ENCODE results near the gene ZMAT2.
"Not testable (repeated sequence)": the region's sequence is repeated elsewhere in the genome, so short reads cannot be mapped to it uniquely, and the experiment has no call there.

ZMAT2 gene

GRCh38 chr5:140700177-140701144, at the start of gene ZMAT2:
TSS of gene ZMAT2 (plus strand) at chr5:140700447. CDS start at chr5:140700461, 14 bp downstream.
- peak; percentile 55 for DNase-seq (ENCODE audit: low spot score)

- no peak for DNase-seq (ENCODE audit: low spot score)
These were observed 41.4 kb upstream of the ZMAT2 start for GRCh38 chr5:140658870-140659269.

GRCh38 chr5:140660371-140660770, 39.9 kb upstream of the ZMAT2 start:
- not testable (repeated sequence) for DNase-seq (ENCODE audit: low spot score)

GRCh38 chr5:140664030-140664358, 36.3 kb upstream of the ZMAT2 start:
- no peak for DNase-seq (ENCODE audit: low spot score)

- DNase-seq (ENCODE audit: low spot score): peak; percentile 94
These were observed 35.7 kb upstream of the ZMAT2 start, which contains the start of gene WDR55 for GRCh38 chr5:140664359-140665119. TSS of gene WDR55 (plus strand) at chr5:140664904. CDS start at chr5:140664913, 9 bp downstream.

GRCh38 chr5:140671035-140671434, 29.2 kb upstream of the ZMAT2 start:
- DNase-seq (ENCODE audit: low spot score): not testable (repeated sequence)

GRCh38 chr5:140671472-140672125, 28.6 kb upstream of the ZMAT2 start:
- no peak for DNase-seq (ENCODE audit: low spot score)

- no peak for DNase-seq (ENCODE audit: low spot score)
These were observed 27.6 kb upstream of the ZMAT2 start for GRCh38 chr5:140672455-140673186.

GRCh38 chr5:140673187-140673976, 26.9 kb upstream of the ZMAT2 start, which contains the start of gene DND1:
TSS of gene DND1 (minus strand) at chr5:140673576. CDS start at chr5:140673542, 34 bp downstream.
- no peak for DNase-seq (ENCODE audit: low spot score)

- DNase-seq (ENCODE audit: low spot score): no peak
These were observed 26.0 kb upstream of the ZMAT2 start for GRCh38 chr5:140674211-140674610.

GRCh38 chr5:140674629-140675028, 25.6 kb upstream of the ZMAT2 start:
- DNase-seq (ENCODE audit: low spot score): no peak

GRCh38 chr5:140677947-140678346, 22.3 kb upstream of the ZMAT2 start:
- DNase-seq (ENCODE audit: low spot score): no peak

GRCh38 chr5:140678993-140679392, 21.3 kb upstream of the ZMAT2 start:
- no peak for DNase-seq (ENCODE audit: low spot score)

GRCh38 chr5:140690376-140690932, 9.8 kb upstream of the ZMAT2 start:
- no peak for DNase-seq (ENCODE audit: low spot score)

- peak; percentile 82 for DNase-seq (ENCODE audit: low spot score)
These were observed 9.0 kb upstream of the ZMAT2 start, which contains the start of the genes HARS1 and HARS2 for GRCh38 chr5:140690941-140691924. TSS of gene HARS1 (minus strand) at chr5:140691370. CDS start at chr5:140691304, 66 bp downstream. TSS of gene HARS2 (plus strand) at chr5:140691455. CDS start at chr5:140691649, 194 bp downstream.

GRCh38 chr5:140694276-140694675, 6.0 kb upstream of the ZMAT2 start:
- DNase-seq (ENCODE audit: low spot score): no peak

- no peak for DNase-seq (ENCODE audit: low spot score)
These were observed 3.3 kb upstream of the ZMAT2 start for GRCh38 chr5:140696891-140697492.

- DNase-seq (ENCODE audit: low spot score): no peak
These were observed 7.6 kb downstream of the ZMAT2 start for GRCh38 chr5:140707812-140708211.

All from HuH-7.5 (cell line).